HepG2 (cell line): ENCODE data around the gene DNMT3L. TPM values are rescaled to one million over a fixed set of nuclear protein-coding genes. Genes with fewer than 3 reads are reported as not detected.
A peak's percentile ranks its signal among the peaks of the same experiment; 100 is the strongest.

Source experiments
- BCL6 ChIP-seq: IDR thresholded peaks from 2 replicates; pipeline ENCODE4 v1.6.1; 2016; ENCODE audit warnings: missing genetic modification reagents, missing compliant biosample characterization
- ELF3 ChIP-seq: IDR thresholded peaks from 2 replicates; pipeline ENCODE4 v1.6.1; 2016; ENCODE audit warnings: missing genetic modification reagents, missing compliant biosample characterization
- FOXJ3 ChIP-seq: sonication (generic); formaldehyde crosslinking; IDR thresholded peaks from 2 replicates; pipeline ENCODE4 v1.4.0; 2020; ENCODE audit warnings: missing genetic modification reagents, mild to moderate bottlenecking, borderline replicate concordance
- GFI1 ChIP-seq: sonication (generic); formaldehyde crosslinking; IDR thresholded peaks from 2 replicates; pipeline ENCODE4 v1.5.0; 2020; ENCODE audit warnings: missing genetic modification reagents, mild to moderate bottlenecking, borderline replicate concordance
- HDAC6 ChIP-seq: fragments of 200-600 bp; sonication (generic); IDR thresholded peaks from 2 replicates; pipeline ENCODE4 v1.7.0; 2017; ENCODE audit warnings: mild to moderate bottlenecking, antibody characterized with exemption, low read length, low read depth
- JARID2 ChIP-seq: sonication (generic); formaldehyde crosslinking; IDR thresholded peaks from 2 replicates; pipeline ENCODE4 v1.8.1; 2023; ENCODE audit warnings: missing genetic modification reagents, inconsistent platforms; ENCODE audit not compliant: insufficient replicate concordance
- JUND ChIP-seq: sonication (generic); formaldehyde crosslinking; IDR thresholded peaks from 2 replicates; pipeline ENCODE4 v1.8.0; 2022; ENCODE audit warnings: mild to moderate bottlenecking, missing genetic modification reagents
- KDM5A ChIP-seq: fragments of 200-600 bp; sonication (generic); IDR thresholded peaks from 2 replicates; pipeline ENCODE4 v1.7.0; 2018; ENCODE audit warnings: antibody characterized with exemption, mild to moderate bottlenecking, low read length, borderline replicate concordance
- KDM5B ChIP-seq: sonication (generic); formaldehyde crosslinking; IDR thresholded peaks from 2 replicates; pipeline ENCODE4 v1.4.0; 2020; ENCODE audit warnings: missing genetic modification reagents, mild to moderate bottlenecking, borderline replicate concordance
- MLLT10 ChIP-seq: sonication (generic); formaldehyde crosslinking; IDR thresholded peaks from 2 replicates; pipeline ENCODE4 v1.4.0; 2020; ENCODE audit warnings: missing genetic modification reagents
- MTA3 ChIP-seq: sonication (generic); formaldehyde crosslinking; IDR thresholded peaks from 2 replicates; pipeline ENCODE4 v1.4.0; 2020; ENCODE audit warnings: missing genetic modification reagents
- POLR2AphosphoS5 ChIP-seq: IDR thresholded peaks from 2 replicates; pipeline ENCODE4 v1.6.1; 2012; ENCODE audit warnings: low read depth, low read length
- RBFOX2 ChIP-seq: fragments of 200-400 bp; formaldehyde crosslinking; IDR thresholded peaks from 2 replicates; pipeline ENCODE4 v1.6.1; 2017; ENCODE audit warnings: low read depth, mild to moderate bottlenecking, low read length
- SMARCE1 ChIP-seq: fragments of 450-650 bp; IDR thresholded peaks from 2 replicates; pipeline ENCODE4 v1.6.1; 2017; ENCODE audit warnings: borderline replicate concordance
- TCF7 ChIP-seq: sonication (generic); IDR thresholded peaks from 2 replicates; pipeline ENCODE4 v1.6.1; 2016; ENCODE audit warnings: antibody characterized with exemption, low read depth
- ZBTB38 ChIP-seq: sonication (generic); formaldehyde crosslinking; IDR thresholded peaks from 2 replicates; pipeline ENCODE4 v1.5.1; 2020; ENCODE audit warnings: mild to moderate bottlenecking, missing genetic modification reagents
- ZNF225 ChIP-seq: sonication (generic); formaldehyde crosslinking; IDR thresholded peaks from 2 replicates; pipeline ENCODE4 v1.4.0; 2020; ENCODE audit warnings: mild to moderate bottlenecking, missing genetic modification reagents
- ZNF350 ChIP-seq: sonication (generic); formaldehyde crosslinking; IDR thresholded peaks from 2 replicates; pipeline ENCODE4 v1.4.0; 2020; ENCODE audit warnings: mild to moderate bottlenecking, low read depth, missing genetic modification reagents, borderline replicate concordance
- ZNF589 ChIP-seq: sonication (generic); formaldehyde crosslinking; conservative IDR thresholded peaks from 2 replicates; pipeline ENCODE4 v1.8.0; 2022; ENCODE audit warnings: mild to moderate bottlenecking, moderate library complexity, missing genetic modification reagents
- ZNF737 ChIP-seq: sonication (generic); formaldehyde crosslinking; IDR thresholded peaks from 2 replicates; pipeline ENCODE4 v1.5.0; 2020; ENCODE audit warnings: missing genetic modification reagents, mild to moderate bottlenecking, borderline replicate concordance
- polyA plus RNA-seq, 8 experiments: library from polyadenylated mRNA; depleted of rRNA in 3 of 8; stranded (reverse) in 7 of 8; unstranded in 1 of 8; fragments of >200 nt; fragmentation: Illumina TruSeq in 4 of 8; extraction: Trizol in 4 of 8; gene quantifications; 2 replicates each; pipeline versions ENCODE4 v1.2.1 to v1.2.3, GENCODE V29; 2011 to 2016; ENCODE audit warnings: low read depth in 4 of 8, missing spikeins in 1 of 8, mixed read lengths in 1 of 8; ENCODE audit not compliant: insufficient read depth in 1 of 8
- total RNA-seq, 5 experiments: library from RNA; depleted of rRNA; stranded (reverse); fragments of >200 nt; fragmentation: Illumina TruSeq; extraction: Trizol; gene quantifications; 2 replicates each; pipeline ENCODE4 v1.2.3, GENCODE V29; 2016; ENCODE audit warnings: low read depth in 1 of 5
- TF ChIP-seq, protein P1 (sequence below): sonication (generic); formaldehyde crosslinking; IDR thresholded peaks from 2 replicates; pipeline ENCODE4 v1.4.0; 2020; ENCODE audit warnings: missing genetic modification reagents
- TF ChIP-seq, protein P2 (sequence below), 2 experiments: sonication (generic) in 1 of 2; formaldehyde crosslinking in 1 of 2; IDR thresholded peaks; 2 replicates each; pipeline versions ENCODE4 v1.4.0 to v1.6.1; 2016 to 2020; ENCODE audit warnings: borderline replicate concordance in 1 of 2, low read depth in 1 of 2, mild to moderate bottlenecking in 1 of 2, missing genetic modification reagents in 1 of 2
- TF ChIP-seq, protein P3 (sequence below): sonication (generic); formaldehyde crosslinking; IDR thresholded peaks from 2 replicates; pipeline ENCODE4 v1.5.1; 2020; ENCODE audit warnings: mild to moderate bottlenecking, moderate library complexity, missing genetic modification reagents

Gene DNMT3L
- total and polyA plus RNA-seq, 2 of the 13 experiments (the other 11 are each of a cell fraction or from before 2014, with no cell fraction given) = 0.75 to 1.7 TPM

DNA sequence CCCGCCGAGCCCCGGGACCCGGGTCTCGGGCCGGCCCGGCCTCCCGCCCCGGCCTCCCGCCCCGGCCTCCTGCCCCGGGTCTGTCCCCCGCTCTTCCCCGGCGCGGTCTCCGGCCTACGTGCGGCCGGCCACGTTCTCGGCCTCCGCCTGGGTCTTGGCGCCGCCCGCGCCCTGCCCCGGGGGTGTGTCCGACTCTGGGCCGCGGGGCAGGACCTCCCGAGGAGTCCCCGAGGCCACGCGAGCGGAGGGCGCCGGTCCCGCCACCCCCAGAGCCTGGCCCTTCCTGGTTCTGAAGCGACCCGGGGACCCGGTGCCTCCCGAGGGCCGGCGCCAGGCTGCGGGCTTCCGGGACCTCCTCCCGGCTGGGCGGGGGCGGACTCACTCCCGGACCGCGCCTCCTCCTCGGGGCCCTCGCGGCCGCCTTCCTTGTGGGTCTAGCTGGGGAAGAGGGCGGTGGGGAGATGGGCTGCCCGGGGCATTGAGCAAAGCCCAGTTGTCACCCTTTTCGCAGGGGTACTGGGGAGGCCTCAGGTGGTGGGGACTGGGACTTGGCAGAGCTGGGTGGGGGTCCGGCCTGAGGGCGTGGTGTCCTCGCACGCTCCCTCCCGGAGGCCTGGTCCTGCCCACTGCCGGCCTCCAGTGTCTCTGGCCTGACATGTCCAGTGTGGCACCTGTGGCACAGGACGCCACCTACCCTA, 38.7 kb upstream of the DNMT3L start (continued):
- TF ChIP-seq, protein P1, sequence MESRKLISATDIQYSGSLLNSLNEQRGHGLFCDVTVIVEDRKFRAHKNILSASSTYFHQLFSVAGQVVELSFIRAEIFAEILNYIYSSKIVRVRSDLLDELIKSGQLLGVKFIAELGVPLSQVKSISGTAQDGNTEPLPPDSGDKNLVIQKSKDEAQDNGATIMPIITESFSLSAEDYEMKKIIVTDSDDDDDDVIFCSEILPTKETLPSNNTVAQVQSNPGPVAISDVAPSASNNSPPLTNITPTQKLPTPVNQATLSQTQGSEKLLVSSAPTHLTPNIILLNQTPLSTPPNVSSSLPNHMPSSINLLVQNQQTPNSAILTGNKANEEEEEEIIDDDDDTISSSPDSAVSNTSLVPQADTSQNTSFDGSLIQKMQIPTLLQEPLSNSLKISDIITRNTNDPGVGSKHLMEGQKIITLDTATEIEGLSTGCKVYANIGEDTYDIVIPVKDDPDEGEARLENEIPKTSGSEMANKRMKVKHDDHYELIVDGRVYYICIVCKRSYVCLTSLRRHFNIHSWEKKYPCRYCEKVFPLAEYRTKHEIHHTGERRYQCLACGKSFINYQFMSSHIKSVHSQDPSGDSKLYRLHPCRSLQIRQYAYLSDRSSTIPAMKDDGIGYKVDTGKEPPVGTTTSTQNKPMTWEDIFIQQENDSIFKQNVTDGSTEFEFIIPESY (CRISPR knock-in tag) = no peak
- TF ChIP-seq ZNF350 (CRISPR knock-in tag) (no peak), HDAC6 (no peak), BCL6 (no peak), POLR2AphosphoS5 (peak; percentile 13; the same call in 1 of the 2 replicates), SMARCE1 (no peak), KDM5A (no peak), JARID2 (no peak), JUND (CRISPR knock-in tag) (no peak), ZNF589 (CRISPR knock-in tag) (no peak), ELF3 (peak; percentile 34), ZBTB38 (CRISPR knock-in tag) (0 out of 2 replicates have a peak, but pooled peaks have one; percentile 16), MLLT10 (no peak), ZNF225 (CRISPR knock-in tag) (no peak), RBFOX2 (peak; percentile 79), FOXJ3 (CRISPR knock-in tag) (no peak), TCF7 (no peak), KDM5B (peak; percentile 68), MTA3 (CRISPR knock-in tag) (no peak), ZNF737 (CRISPR knock-in tag) (no peak), GFI1 (CRISPR knock-in tag) (no peak)
- TF ChIP-seq, protein P2, sequence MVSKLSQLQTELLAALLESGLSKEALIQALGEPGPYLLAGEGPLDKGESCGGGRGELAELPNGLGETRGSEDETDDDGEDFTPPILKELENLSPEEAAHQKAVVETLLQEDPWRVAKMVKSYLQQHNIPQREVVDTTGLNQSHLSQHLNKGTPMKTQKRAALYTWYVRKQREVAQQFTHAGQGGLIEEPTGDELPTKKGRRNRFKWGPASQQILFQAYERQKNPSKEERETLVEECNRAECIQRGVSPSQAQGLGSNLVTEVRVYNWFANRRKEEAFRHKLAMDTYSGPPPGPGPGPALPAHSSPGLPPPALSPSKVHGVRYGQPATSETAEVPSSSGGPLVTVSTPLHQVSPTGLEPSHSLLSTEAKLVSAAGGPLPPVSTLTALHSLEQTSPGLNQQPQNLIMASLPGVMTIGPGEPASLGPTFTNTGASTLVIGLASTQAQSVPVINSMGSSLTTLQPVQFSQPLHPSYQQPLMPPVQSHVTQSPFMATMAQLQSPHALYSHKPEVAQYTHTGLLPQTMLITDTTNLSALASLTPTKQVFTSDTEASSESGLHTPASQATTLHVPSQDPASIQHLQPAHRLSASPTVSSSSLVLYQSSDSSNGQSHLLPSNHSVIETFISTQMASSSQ (IDR thresholded peaks at IDR 0.05; ENCODE audit: low read depth) = no peak
- TF ChIP-seq, protein P2 (CRISPR knock-in tag; IDR thresholded peaks at IDR 0.05; ENCODE audit: borderline replicate concordance) = no peak
- TF ChIP-seq, protein P3, sequence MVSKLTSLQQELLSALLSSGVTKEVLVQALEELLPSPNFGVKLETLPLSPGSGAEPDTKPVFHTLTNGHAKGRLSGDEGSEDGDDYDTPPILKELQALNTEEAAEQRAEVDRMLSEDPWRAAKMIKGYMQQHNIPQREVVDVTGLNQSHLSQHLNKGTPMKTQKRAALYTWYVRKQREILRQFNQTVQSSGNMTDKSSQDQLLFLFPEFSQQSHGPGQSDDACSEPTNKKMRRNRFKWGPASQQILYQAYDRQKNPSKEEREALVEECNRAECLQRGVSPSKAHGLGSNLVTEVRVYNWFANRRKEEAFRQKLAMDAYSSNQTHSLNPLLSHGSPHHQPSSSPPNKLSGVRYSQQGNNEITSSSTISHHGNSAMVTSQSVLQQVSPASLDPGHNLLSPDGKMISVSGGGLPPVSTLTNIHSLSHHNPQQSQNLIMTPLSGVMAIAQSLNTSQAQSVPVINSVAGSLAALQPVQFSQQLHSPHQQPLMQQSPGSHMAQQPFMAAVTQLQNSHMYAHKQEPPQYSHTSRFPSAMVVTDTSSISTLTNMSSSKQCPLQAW = no peak
